ENCODE data around the gene PRDM7. TPM values are rescaled to one million over a fixed set of nuclear protein-coding genes. Genes with fewer than 3 reads are reported as not detected.

Gene PRDM7
- total RNA-seq, 1 donor: not detected

GRCh38 chr16:90011908-90012501 is 65.1 kb downstream of the PRDM7 start:
- H3K9me3 ChIP-seq (ENCODE audit: low read depth, low read length): no peaks in the 10 kb centered on the region
- no peaks in the 10 kb centered on the region for H3K27me3 ChIP-seq (ENCODE audit: insufficient read depth, low read length)
- no peaks in the 10 kb centered on the region for H3K4me1 ChIP-seq (ENCODE audit: insufficient read depth, low read length)
- no peaks in the 10 kb centered on the region for H3K36me3 ChIP-seq (ENCODE audit: insufficient read depth, low read length)
- peak; percentile 52 for DNase-seq (ENCODE audit: insufficient read length, low spot score, missing footprints)
- H3K27ac ChIP-seq (ENCODE audit: low read depth, low read length): no peak overlapping the region
- TF ChIP-seq, protein P1, sequence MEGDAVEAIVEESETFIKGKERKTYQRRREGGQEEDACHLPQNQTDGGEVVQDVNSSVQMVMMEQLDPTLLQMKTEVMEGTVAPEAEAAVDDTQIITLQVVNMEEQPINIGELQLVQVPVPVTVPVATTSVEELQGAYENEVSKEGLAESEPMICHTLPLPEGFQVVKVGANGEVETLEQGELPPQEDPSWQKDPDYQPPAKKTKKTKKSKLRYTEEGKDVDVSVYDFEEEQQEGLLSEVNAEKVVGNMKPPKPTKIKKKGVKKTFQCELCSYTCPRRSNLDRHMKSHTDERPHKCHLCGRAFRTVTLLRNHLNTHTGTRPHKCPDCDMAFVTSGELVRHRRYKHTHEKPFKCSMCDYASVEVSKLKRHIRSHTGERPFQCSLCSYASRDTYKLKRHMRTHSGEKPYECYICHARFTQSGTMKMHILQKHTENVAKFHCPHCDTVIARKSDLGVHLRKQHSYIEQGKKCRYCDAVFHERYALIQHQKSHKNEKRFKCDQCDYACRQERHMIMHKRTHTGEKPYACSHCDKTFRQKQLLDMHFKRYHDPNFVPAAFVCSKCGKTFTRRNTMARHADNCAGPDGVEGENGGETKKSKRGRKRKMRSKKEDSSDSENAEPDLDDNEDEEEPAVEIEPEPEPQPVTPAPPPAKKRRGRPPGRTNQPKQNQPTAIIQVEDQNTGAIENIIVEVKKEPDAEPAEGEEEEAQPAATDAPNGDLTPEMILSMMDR (IDR thresholded peaks at IDR 0.05; ENCODE audit: extremely low read depth, low read depth, low read length): no peak
- H3K79me2 ChIP-seq (ENCODE audit: insufficient read depth, low read length): no peaks in the 10 kb centered on the region
- H4K20me1 ChIP-seq (ENCODE audit: insufficient read depth, low read length): no peaks in the 10 kb centered on the region
- no peak overlapping the region for H2AFZ ChIP-seq (ENCODE audit: low read length)
- no peak overlapping the region for H3K4me3 ChIP-seq (ENCODE audit: insufficient read depth, low read length)
- no peak overlapping the region for H3K4me2 ChIP-seq (ENCODE audit: insufficient read depth, low read length)

- Histone ChIP-seq H2AFZ (ENCODE audit: low read length) (no peak overlapping the region), H3K9me3 (ENCODE audit: low read depth, low read length) (no peaks in the 10 kb centered on the region), H3K36me3 (ENCODE audit: insufficient read depth, low read length) (no peaks in the 10 kb centered on the region), H3K4me1 (ENCODE audit: insufficient read depth, low read length) (no peaks in the 10 kb centered on the region), H3K27ac (ENCODE audit: low read depth, low read length) (no peak overlapping the region), H3K4me2 (ENCODE audit: insufficient read depth, low read length) (no peak overlapping the region), H3K4me3 (ENCODE audit: insufficient read depth, low read length) (no peak overlapping the region), H3K79me2 (ENCODE audit: insufficient read depth, low read length) (no peaks in the 10 kb centered on the region), H3K27me3 (ENCODE audit: insufficient read depth, low read length) (no peaks in the 10 kb centered on the region), H4K20me1 (ENCODE audit: insufficient read depth, low read length) (no peaks in the 10 kb centered on the region)
- DNase-seq (ENCODE audit: insufficient read length, low spot score, missing footprints): no peak
- TF ChIP-seq, protein P1 (IDR thresholded peaks at IDR 0.05; ENCODE audit: extremely low read depth, low read depth, low read length): no peak
Measured at GRCh38 chr16:90011508-90011819, 65.7 kb downstream of the PRDM7 start.

- Histone ChIP-seq H3K9me3 (ENCODE audit: low read depth, low read length) (no peaks in the 10 kb centered on the region), H3K36me3 (ENCODE audit: insufficient read depth, low read length) (no peaks in the 10 kb centered on the region), H3K4me1 (ENCODE audit: insufficient read depth, low read length) (no peaks in the 10 kb centered on the region), H3K4me3 (ENCODE audit: insufficient read depth, low read length) (no peak overlapping the region), H4K20me1 (ENCODE audit: insufficient read depth, low read length) (no peaks in the 10 kb centered on the region), H3K27ac (ENCODE audit: low read depth, low read length) (no peak overlapping the region), H3K4me2 (ENCODE audit: insufficient read depth, low read length) (no peak overlapping the region), H2AFZ (ENCODE audit: low read length) (no peak overlapping the region), H3K27me3 (ENCODE audit: insufficient read depth, low read length) (no peaks in the 10 kb centered on the region), H3K79me2 (ENCODE audit: insufficient read depth, low read length) (no peaks in the 10 kb centered on the region)
- TF ChIP-seq, protein P1 (IDR thresholded peaks at IDR 0.05; ENCODE audit: extremely low read depth, low read depth, low read length): no peak
- peak; percentile 43 for DNase-seq (ENCODE audit: insufficient read length, low spot score, missing footprints)
Measured at GRCh38 chr16:90010676-90011507, 66.2 kb downstream of the PRDM7 start.

GRCh38 chr16:90009172-90009899 is 67.8 kb downstream of the PRDM7 start:
- H3K4me3 ChIP-seq (ENCODE audit: insufficient read depth, low read length): no peak overlapping the region
- no peaks in the 10 kb centered on the region for H3K36me3 ChIP-seq (ENCODE audit: insufficient read depth, low read length)
- no peaks in the 10 kb centered on the region for H3K4me1 ChIP-seq (ENCODE audit: insufficient read depth, low read length)
- H4K20me1 ChIP-seq (ENCODE audit: insufficient read depth, low read length): no peaks in the 10 kb centered on the region
- no peak overlapping the region for H3K4me2 ChIP-seq (ENCODE audit: insufficient read depth, low read length)
- no peak overlapping the region for H3K27ac ChIP-seq (ENCODE audit: low read depth, low read length)
- TF ChIP-seq, protein P1 (IDR thresholded peaks at IDR 0.05; ENCODE audit: extremely low read depth, low read depth, low read length): no peak
- H3K9me3 ChIP-seq (ENCODE audit: low read depth, low read length): no peaks in the 10 kb centered on the region
- H3K79me2 ChIP-seq (ENCODE audit: insufficient read depth, low read length): no peaks in the 10 kb centered on the region
- DNase-seq (ENCODE audit: insufficient read length, low spot score, missing footprints): peak; percentile 65
- H2AFZ ChIP-seq (ENCODE audit: low read length): no peak overlapping the region
- H3K27me3 ChIP-seq (ENCODE audit: insufficient read depth, low read length): no peaks in the 10 kb centered on the region
